NCI-H2196 (cell line): ENCODE data around the gene LIN37.
A peak's percentile ranks its signal among the peaks of the same experiment; 100 is the strongest.
"Not testable (repeated sequence)": the region's sequence is repeated elsewhere in the genome, so short reads cannot be mapped to it uniquely, and the experiment has no call there.

ENCODE experiments used
- DNase-seq: peaks from one replicate; lab custom pipeline; 2025; ENCODE audit not compliant: unreplicated experiment; lab: John Stamatoyannopoulos, UW

Gene LIN37

DNA sequence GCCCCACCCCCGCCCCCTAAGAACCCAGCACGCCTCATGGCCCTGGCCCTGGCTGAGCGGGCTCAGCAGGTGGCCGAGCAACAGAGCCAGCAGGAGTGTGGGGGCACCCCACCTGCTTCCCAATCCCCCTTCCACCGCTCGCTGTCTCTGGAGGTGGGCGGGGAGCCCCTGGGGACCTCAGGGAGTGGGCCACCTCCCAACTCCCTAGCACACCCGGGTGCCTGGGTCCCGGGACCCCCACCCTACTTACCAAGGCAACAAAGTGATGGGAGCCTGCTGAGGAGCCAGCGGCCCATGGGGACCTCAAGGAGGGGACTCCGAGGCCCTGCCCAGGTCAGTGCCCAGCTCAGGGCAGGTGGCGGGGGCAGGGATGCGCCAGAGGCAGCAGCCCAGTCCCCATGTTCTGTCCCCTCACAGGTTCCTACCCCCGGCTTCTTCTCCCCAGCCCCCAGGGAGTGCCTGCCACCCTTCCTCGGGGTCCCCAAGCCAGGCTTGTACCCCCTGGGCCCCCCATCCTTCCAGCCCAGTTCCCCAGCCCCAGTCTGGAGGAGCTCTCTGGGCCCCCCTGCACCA is 38.9 kb downstream of the LIN37 start:
- no peak for DNase-seq

DNA sequence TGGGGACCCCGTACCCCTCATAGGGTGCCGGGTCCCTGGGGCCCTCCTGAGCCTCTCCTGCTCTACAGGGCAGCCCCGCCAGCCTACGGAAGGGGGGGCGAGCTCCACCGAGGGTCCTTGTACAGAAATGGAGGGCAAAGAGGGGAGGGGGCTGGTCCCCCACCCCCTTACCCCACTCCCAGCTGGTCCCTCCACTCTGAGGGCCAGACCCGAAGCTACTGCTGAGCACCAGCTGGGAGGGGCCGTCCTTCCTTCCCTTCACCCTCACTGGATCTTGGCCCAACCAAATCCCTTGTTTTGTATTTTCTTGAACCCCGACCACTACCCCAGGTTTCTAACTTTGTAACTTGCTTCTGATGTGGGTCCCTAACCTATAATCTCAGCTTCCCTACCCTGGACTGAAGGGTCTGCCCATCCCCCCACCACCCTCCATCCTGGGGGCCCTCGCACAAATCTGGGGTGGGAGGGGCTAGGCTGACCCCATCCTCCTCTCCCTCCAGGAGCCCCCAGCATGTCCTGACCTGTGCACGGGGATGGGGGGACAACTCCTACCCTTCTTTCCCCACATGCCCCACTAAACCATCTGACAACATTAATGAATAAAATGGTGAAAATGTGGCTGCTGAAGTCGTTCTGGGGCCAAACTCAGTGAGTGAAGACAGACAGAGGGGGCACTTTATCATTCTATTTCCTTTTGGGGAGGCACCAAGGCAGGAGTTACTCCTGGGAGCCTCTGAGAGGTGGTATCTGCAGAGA is 40.0 kb downstream of the LIN37 start:
- no peak for DNase-seq

DNA sequence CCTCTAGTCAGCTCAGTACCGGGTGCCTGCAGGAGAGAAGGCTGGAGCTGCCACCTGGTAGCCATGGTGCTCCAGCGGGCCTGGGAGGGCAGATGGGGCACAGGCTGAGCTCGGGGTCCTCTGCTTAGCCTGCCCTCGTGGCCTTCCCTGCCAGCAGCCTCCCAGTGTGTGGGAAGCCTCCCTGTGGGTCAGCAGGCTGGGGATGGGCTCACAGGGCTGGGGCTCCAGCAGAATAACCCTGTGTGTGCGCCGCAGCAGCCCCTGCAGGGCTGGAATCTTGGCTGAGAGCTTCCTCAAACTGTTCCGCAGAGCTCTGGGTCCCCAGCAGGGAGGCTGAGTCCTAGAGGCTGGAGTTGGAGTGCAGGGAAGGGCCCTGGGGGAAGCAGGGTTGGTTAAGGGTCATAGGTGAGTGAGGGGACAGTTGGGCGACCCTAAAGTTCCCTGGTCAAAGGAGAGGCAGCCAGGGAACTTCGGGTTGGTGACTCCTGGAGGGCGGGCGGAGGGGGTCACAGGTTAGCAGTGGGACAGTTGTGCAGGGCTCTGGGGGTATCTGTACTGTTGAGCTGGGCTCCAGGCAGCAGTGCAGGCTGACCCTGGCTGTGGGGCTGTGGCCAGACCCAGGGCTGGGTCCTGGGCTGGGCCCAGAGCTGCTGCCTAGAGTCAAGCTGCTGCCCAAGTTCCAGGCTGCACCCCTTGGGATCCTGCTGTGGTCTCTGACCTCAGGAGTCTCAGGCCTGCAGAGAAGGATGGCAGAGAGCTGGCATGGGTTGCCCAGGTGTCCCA is 41.0 kb downstream of the LIN37 start:
- DNase-seq = no peak

DNA sequence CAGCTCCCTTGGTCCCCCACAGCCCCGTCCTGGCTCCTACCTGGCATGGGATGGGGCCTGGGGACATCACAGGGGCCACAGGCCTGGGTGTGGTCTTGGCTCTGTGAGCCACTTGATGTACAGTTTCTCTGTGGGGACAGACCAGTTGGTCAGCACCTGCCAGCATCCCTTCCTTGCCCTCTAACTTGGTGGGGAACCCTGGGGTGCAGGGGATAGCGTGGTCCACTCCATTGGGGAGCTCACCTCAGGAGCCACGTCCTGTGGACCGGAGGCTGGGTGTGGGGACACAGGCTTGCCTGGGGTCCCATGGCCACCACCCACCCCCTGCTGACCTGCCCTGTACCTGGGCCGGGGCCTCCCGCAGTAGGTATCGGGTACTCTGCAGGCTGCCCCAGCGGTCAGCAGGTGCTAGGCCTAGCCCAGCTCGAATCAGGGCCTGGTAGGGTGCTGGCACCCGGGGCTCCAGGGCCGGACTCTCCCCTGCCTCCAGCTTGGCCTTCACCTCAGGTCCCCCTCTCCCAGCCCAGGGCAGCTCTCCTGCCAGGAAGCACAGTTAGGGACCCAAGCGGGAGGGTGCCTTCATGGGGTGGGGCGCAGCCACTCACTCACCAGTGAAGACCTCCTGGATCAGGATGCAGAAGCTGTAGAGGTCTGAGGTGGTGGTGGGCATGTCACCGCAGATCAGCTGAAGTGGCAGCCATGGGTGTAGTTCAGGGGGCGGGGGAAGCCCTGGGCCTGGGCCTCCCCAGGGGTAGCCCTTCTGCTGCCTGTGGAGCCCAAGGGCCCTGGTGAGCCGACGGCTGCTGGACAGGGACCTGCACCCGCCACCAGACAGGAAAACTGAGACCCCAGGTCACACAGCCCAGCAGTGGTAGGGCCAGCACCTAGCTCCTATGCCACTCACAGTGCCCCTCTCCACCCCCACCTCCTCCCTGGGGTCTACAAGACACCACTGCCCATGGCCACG is 41.9 kb downstream of the LIN37 start:
- DNase-seq = no peak

DNA sequence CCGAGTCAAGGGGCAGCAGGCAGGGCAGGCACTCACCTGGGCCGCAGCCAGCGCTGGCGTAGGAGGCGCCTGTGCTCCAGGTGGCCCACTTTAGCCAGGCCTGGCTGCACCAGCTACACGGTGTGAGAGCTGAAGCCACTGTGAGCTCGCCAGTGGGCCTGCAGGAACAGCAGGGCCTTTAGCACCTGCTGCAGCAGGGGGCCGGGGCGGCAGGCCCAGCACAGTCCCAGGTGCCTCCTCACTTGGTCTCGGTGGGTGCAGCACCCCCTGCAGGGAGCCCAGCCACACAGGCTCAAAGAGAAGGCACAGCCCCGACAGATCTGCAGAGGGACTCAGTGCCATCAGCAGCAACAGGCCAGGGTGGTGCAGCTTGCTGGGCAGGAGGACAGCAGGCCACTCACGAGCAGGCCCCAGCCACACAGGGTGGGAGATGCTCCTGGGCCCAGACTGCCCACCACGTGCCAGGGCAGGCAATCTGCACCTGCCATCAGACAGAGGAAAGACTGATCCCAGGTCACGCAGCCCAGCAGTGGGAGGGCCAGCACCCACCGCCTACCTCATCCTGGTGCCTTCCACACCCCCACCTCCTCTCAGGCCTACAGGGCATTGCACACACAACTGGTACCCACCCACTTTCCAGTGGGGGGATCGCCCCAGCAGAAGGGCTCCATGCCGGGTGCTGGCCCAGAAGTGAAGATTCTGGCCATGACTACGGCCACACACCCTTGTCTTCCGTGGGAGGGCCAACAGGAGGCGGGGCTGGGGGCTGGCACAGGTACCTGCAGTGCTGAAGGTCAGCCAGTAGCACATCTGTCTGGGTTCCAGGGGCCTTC is 42.8 kb downstream of the LIN37 start:
- peak; percentile 31 for DNase-seq

DNA sequence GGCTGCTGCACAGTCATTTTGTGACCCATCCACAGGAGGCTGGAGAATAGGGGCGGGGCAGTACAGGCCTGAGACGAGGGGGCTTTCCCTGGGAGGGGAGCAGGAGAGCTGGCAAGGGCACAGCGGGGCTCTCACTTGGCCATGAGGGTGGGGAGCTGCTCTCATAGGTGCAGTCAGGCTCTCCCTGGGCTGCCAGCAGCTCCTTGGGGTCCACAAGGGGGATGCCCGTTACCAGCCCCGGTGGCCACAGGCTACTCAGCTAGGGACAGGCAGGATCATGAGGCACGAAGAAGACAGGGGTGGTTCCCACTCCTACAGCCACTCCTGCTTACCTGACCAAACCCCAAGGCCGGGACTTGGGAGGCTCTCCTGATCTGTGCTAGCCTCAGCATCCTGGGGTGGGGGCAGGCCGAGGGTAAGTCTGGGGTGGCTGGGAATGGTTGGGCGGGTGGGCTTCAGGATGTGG is 43.5 kb downstream of the LIN37 start:
- no peak for DNase-seq

DNA sequence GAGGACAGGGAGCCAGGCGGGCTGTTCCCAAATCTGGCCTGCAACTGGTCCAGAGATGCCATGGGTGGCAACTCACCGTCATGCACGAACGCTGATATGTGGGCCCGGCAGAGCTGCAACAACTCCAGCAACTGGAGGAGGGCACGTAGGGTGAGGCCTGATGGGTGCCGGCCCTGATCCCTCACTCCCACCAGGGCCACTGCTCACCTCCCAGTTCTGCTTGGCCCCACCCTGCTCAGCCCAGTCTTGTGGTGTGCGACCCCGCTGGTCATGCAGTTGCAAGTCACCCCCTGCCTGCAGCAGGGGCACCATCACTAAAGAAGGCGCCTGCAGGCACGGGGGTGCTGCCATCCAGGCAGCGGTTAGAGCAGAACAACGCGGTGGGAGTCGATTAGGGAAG is 43.9 kb downstream of the LIN37 start:
- no peak for DNase-seq

DNA sequence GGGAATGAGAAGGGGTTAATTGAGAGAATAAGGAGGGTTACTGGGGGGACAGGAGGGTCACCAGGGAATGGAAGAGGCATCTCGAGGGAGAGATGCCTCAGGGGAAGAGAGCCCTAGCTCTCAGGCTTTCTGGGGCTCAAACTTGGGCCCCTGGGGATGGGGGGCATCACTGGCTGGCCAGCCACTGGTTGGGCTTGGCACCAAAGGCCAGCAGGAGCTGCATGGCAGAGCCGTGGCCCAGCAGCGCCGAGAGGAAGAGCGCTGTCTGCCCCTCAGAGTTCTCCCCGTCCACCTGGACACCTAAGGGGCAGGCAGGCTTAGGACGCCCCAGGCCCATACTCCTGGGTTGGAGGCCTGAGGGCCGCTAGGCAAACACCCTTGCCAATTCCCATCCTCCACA is 44.5 kb downstream of the LIN37 start:
- DNase-seq = no peak

DNA sequence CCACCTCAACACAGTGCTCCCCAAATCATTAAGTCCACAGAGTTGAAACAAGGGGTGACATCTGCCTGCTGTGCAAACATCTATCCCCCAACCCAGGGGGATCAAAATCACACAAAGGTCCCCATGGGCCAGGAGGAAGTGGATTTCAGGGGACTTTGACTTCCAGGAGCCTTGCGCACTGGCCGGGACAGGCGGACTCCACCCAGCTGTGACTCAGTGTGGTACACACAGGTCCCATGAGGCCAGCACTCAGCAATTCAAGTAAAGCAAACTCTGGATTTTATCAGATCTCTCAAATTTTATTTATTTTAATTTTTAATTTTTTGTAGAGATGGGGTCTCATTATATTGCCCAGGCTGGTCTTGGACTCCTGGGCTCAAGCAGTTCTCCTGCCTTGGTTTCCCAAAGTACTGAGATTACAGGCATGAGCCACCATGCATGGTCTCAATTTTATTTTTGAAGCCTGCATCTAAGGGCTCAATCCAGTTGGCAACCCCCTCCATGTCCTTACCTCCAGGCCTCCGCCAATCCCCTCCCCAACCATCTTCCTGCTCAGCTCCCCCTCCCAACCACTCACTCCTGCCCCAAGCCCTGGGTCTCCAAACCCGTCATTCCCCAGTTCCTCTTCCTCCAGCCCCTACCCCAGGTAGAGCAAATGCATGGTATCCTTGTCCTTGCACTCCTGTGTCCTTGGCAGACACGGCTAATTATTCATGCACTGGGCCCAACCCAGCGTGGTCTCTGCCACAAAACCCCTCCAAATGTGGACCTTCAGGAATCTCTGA is 45.2 kb downstream of the LIN37 start:
- no peak for DNase-seq

DNA sequence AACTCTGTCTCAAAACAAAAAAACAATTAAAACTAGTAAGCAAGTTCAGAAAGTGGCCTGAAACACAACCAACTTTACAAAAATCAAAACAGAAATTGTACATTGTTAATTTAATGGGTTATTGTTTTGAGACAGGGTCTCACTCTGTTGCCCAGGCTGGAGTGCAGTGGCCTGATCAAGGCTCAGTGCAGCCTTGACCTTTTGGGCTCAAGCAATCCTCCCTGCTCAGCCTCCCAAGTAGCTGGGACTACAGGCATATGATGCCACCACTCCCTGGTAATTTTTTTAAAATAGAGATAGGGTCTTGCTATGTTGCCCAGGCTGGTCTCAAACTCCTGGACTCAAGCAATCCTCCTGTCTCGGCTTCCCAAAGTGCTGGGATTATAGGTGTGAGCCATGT is 47.2 kb downstream of the LIN37 start:
- DNase-seq = not testable (repeated sequence)

DNA sequence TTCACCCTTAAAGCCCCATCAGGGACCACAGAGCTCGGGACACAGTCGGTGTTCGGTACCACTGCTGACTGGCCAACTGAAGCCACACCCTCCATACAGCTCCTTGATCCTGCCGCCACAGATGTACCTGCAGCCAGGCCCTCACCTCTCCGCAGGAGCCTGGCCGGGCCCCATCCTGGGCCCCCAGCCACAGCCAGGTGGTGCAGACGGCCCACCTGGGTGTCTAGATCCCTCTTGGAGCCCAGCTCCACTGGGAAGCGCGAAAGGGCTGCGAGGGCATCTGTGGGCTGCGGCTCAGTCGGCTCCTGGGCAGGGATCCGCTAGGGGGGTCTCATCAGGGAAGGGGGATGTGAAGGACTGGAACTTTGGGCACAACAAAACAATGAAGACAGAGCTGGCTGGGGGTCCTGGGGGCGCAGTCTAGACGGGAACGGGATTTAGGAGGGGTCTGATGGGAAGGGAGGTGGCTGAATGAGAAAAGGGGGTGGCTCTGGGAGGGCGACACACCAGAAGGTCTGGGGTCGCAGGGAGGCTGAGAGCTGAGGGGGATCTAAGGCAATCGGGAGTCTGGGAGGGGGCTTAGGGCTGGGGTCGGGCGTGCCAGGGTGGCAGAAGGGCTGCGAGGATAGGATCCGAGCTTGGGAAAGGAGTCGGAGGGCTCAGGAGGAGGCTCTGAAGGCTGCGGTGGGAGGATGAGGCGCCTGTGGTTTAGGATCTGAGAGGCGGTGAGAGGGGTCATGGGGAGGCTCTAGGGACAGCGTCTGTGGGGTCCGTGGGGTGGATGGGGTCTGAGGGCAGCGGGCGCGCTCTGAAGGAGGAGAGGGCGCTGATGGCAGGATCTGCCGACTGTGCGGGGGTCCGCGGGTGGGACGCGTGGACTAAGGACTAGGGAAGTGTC is 48.5 kb downstream of the LIN37 start:
- DNase-seq = no peak

DNA sequence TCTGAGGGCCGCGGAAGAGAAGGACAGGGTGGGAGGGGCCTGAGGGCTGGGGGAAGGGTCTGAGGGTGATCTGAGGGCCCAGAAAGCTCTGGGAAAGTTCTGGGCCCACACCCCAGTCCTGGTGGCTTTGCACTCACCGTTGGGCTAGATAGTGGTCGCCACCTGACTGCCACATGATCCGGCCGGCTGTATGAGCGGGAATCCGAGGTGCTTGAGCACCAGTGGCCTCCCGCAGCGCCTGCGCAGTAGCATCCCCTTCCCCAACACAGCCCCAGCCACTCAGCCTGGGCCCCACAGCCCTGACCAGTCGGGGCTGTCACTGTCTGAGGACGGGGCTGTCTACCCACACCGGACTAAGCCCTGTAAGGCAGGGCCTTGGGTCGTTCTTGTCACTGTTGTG is 49.3 kb downstream of the LIN37 start:
- no peak for DNase-seq

DNA sequence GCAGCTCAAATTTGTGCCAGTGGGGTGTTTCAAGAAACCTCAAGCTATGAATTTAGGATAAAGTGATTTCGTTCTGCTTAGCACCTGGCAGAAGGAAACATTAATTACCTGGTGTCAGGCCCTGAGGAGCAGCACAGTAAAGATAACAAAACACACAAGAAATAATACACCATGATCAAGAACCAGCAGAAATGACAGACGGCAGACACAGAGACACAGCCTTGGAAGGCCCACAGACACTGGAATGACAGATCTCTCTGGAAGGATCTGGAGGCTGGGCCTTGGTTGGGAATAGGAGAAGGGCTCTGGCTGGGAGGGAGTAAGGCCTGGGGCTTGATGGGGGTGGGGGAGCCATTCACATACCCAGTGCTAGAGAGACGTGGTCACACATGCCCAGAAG is 53.5 kb downstream of the LIN37 start:
- no peak for DNase-seq
